LNCAP (cell line): ENCODE results near the gene OR2A5.
A peak's percentile ranks its signal among the peaks of the same experiment; 100 is the strongest.

ENCODE experiments used
- TF ChIP-seq, protein P1 (sequence below): fragments of 450-650 bp; IDR thresholded peaks from 2 replicates; pipeline ENCODE4 v1.5.1; 2017; ENCODE audit warnings: mild to moderate bottlenecking

Gene OR2A5

DNA sequence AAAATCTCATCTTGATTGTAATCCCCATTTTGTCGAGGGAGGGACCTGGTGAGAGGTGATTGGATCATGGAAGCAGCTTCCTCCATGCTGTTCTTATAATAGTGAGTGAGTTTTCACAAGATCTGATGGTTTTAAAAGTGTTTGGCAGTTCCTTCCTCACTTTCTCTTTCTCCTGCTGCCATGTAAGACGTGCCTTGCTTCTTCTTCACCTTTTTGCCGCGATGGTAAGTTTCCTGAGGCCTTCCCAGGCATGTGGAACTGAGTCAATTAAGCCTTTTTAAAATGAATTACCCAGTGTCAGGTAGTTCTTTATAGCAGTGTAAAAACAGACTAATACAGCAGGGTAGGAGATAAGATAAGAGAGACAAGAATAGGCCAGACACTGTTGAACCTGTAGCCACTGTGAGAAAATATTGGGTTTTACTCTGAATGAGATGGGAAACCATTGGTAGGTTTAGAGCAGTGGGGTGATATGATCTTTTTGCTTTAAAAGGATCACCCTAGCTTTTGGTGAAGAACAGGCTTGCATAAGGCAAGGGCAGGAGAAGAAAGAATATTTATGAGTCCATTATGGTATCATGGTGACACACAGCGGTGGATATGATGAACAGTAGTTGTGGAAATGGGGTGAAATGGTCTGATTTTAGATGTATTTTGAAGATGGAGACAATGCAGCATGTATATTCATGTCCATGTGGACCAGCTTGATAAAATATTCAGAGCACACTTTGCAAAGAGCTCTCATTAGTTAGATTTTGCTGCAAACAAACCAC lies 37.1 kb upstream of the OR2A5 start:
- TF ChIP-seq, protein P1, sequence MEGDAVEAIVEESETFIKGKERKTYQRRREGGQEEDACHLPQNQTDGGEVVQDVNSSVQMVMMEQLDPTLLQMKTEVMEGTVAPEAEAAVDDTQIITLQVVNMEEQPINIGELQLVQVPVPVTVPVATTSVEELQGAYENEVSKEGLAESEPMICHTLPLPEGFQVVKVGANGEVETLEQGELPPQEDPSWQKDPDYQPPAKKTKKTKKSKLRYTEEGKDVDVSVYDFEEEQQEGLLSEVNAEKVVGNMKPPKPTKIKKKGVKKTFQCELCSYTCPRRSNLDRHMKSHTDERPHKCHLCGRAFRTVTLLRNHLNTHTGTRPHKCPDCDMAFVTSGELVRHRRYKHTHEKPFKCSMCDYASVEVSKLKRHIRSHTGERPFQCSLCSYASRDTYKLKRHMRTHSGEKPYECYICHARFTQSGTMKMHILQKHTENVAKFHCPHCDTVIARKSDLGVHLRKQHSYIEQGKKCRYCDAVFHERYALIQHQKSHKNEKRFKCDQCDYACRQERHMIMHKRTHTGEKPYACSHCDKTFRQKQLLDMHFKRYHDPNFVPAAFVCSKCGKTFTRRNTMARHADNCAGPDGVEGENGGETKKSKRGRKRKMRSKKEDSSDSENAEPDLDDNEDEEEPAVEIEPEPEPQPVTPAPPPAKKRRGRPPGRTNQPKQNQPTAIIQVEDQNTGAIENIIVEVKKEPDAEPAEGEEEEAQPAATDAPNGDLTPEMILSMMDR: peak; percentile 45

DNA sequence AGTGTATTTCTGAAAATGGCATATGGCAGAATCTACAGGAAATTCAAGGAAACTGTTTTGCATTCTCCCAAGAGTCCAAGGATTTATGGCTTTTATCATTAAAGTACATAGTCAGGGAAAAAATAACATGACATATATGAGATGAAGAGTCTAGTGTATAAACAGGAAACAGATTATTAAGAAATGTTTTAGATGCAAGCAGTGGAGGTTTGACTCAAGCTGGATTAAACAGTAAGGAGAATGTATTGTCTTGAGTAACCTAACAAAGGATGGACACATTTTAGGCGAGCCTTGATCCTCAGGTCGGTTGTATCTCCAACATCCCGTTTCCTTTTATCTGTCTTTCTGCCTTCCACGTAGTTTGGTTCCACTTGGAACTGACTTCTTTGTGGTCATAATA lies 30.7 kb upstream of the OR2A5 start:
- TF ChIP-seq, protein P1: no peak

DNA sequence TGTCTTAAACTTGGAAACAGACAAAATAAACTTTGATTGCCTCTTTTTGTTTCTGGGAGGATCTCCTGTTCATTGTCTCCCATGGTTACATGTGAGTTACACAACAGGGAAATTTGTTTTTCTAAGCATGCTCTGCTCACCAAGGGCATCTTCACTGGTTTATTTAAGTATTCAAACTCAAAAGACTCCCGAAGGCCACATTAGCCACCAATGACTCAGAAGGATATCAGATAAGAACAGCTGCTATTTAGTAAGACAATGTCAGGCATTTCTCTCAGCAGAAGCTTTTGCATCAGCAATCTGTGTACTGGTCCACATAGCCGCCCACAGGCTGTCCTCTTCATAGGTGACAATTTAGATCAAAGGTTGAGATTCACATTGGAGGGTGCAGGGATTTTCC lies 29.3 kb upstream of the OR2A5 start:
- TF ChIP-seq, protein P1: no peak

DNA sequence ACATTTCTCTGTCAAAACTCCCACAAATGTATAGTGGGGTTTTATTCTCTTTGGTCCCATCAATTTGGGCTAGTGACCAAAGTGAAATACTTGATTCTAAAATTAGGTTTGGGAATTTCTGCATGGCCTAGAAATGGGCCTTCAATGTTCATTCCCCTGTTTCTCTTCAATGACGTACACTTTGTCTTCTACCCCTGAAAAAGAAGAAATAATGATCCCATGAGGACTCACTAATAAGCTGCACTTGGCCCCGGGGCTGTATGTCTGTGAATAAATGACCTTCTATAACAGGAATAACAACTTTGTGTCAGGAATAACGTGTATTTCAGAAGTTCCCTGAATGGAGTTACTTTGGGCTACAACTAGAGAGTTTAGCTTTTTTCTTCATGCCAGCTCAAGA lies 28.4 kb upstream of the OR2A5 start:
- TF ChIP-seq, protein P1: no peak

GRCh38 chr7:144022169-144022568 lies 26.6 kb upstream of the OR2A5 start:
- TF ChIP-seq, protein P1: no peak

GRCh38 chr7:144023171-144023827 lies 25.4 kb upstream of the OR2A5 start:
- TF ChIP-seq, protein P1: no peak

DNA sequence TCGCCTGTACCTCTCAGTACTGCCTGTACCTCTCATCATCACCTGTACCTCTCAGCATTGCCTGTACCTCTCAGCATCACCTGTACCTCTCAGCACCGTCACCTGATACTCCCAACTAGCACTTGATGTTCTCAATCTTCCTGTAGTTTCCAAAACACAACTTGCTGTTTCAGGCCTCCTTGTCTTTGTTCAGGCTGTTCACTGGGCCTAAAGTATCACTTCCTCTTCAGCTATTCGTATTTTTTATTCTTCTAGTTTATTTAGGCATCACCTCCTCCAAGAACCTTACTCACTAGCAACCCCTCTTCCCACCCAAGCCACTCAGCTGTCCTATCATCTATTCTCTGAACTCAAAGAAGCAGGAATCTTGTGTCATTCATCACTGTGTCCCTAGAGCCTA lies 24.5 kb upstream of the OR2A5 start:
- TF ChIP-seq, protein P1: no peak
